GM18867 (cell line): ENCODE measurements around the gene TEAD1.

Source experiments
- ATAC-seq: cut with Tn5 transposase; IDR thresholded peaks from one replicate; pipeline ENCODE4 v1.9.1; 2021; ENCODE audit warnings: mild to moderate bottlenecking, moderate library complexity; ENCODE audit not compliant: unreplicated experiment

TEAD1 gene

GRCh38 chr11:12685229-12685628, 11.0 kb downstream of the TEAD1 start:
- no peak for ATAC-seq

GRCh38 chr11:12686246-12687060, 12.2 kb downstream of the TEAD1 start:
- no peak for ATAC-seq

- no peak for ATAC-seq
Measured at GRCh38 chr11:12687216-12687623, 13.0 kb downstream of the TEAD1 start.

GRCh38 chr11:12687740-12688139, 13.5 kb downstream of the TEAD1 start:
- no peak for ATAC-seq

- no peak for ATAC-seq
Measured at GRCh38 chr11:12689029-12689755, 15.0 kb downstream of the TEAD1 start.

- ATAC-seq = no peak
Measured at GRCh38 chr11:12690663-12691062, 16.4 kb downstream of the TEAD1 start.

GRCh38 chr11:12691473-12691872, 17.3 kb downstream of the TEAD1 start:
- ATAC-seq = no peak

- ATAC-seq = no peak
Measured at GRCh38 chr11:12692229-12693075, 18.2 kb downstream of the TEAD1 start.

GRCh38 chr11:12693094-12693478, 18.9 kb downstream of the TEAD1 start:
- no peak for ATAC-seq

- ATAC-seq = no peak
Measured at GRCh38 chr11:12693479-12694182, 19.4 kb downstream of the TEAD1 start.

GRCh38 chr11:12694183-12694531, 19.9 kb downstream of the TEAD1 start:
- ATAC-seq = no peak

- no peak for ATAC-seq
Measured at GRCh38 chr11:12695221-12695794, 21.1 kb downstream of the TEAD1 start.

- ATAC-seq = no peak
Measured at GRCh38 chr11:12695873-12696272, 21.7 kb downstream of the TEAD1 start.

- ATAC-seq = no peak
Measured at GRCh38 chr11:12696911-12697581, 22.8 kb downstream of the TEAD1 start.

- no peak for ATAC-seq
Measured at GRCh38 chr11:12698048-12698447, 23.8 kb downstream of the TEAD1 start.

- ATAC-seq = no peak
Measured at GRCh38 chr11:12701811-12702592, 27.8 kb downstream of the TEAD1 start.

- no peak for ATAC-seq
Measured at GRCh38 chr11:12702999-12703453, 28.8 kb downstream of the TEAD1 start.

GRCh38 chr11:12704049-12704448, 29.8 kb downstream of the TEAD1 start:
- no peak for ATAC-seq

- ATAC-seq = no peak
Measured at GRCh38 chr11:12705874-12706273, 31.7 kb downstream of the TEAD1 start.
